Sigmoid colon (tissue), 7 donors: ENCODE results near the gene CAPRIN1. TPM values are rescaled to one million over a fixed set of nuclear protein-coding genes. Genes with fewer than 3 reads are reported as not detected.
"Not testable (repeated sequence)": the region's sequence is repeated elsewhere in the genome, so short reads cannot be mapped to it uniquely, and the experiment has no call there.

ENCODE experiments used
- DNase-seq: peaks from one replicate; pipeline ENCODE4 v3.0.0-alpha.2; 2019
- H3K27ac ChIP-seq, 4 donors: fragments of 200-600 bp; sonication (generic); one replicate each; pipeline ENCODE4 v1.5.1; 2016 to 2019; ENCODE audit warnings: mild to moderate bottlenecking in 1 of 4
- H3K27me3 ChIP-seq, 3 donors: fragments of 200-600 bp; sonication (generic); one replicate each; pipeline ENCODE4 v1.5.1; 2019; ENCODE audit warnings: mild to moderate bottlenecking in 1 of 3
- H3K36me3 ChIP-seq, 4 donors: fragments of 200-600 bp; sonication (generic); one replicate each; pipeline ENCODE4 v1.5.1; 2016 to 2019
- H3K4me1 ChIP-seq, 4 donors: fragments of 200-600 bp; sonication (generic); one replicate each; pipeline ENCODE4 v1.5.1; 2017 to 2019
- H3K4me3 ChIP-seq, 4 donors: fragments of 200-600 bp; sonication (generic); one replicate each; pipeline ENCODE4 v1.5.1; 2017 to 2019; ENCODE audit warnings: mild to moderate bottlenecking in 2 of 4, moderate library complexity in 1 of 4
- H3K9me3 ChIP-seq, 4 donors: fragments of 200-600 bp in 3 of 4; sonication (generic) in 3 of 4; one replicate each; pipeline versions ENCODE4 v1.5.1 to v1.6.1; 2013 to 2019
- CTCF ChIP-seq, 4 experiments: fragments of 450-650 bp in 3 of 4; fragments of 200-600 bp in 1 of 4; IDR thresholded peaks; one replicate each; pipeline ENCODE4 v1.5.1; 2016 to 2019; ENCODE audit warnings: antibody characterized with exemption in 4 of 4, mild to moderate bottlenecking in 3 of 4, moderate library complexity in 2 of 4
- EP300 ChIP-seq, 4 donors: sonication (generic); formaldehyde crosslinking; IDR thresholded peaks; one replicate each; pipeline ENCODE4 v1.6.1; 2017; ENCODE audit warnings: antibody characterized with exemption in 4 of 4
- POLR2A ChIP-seq, 2 donors: fragments of 450-650 bp; IDR thresholded peaks; one replicate each; pipeline ENCODE4 v1.6.1; 2016; ENCODE audit warnings: antibody characterized with exemption in 2 of 2, mild to moderate bottlenecking in 2 of 2, moderate library complexity in 2 of 2
- POLR2AphosphoS5 ChIP-seq, 4 donors: sonication (generic); formaldehyde crosslinking; IDR thresholded peaks; one replicate each; pipeline ENCODE4 v1.6.1; 2017; ENCODE audit warnings: antibody characterized with exemption in 4 of 4
- WGBS, 2 donors: extraction: QIAGEN DNeasy Blood & Tissue Kit; methylation state at CpG; one replicate each; pipeline ENCODE4 v1.1.7; 2013; 5-methylcytosine and 5-hydroxymethylcytosine counted together
- intact Hi-C: fragments of 100-400 bp; cut with DNase I; formaldehyde crosslinking; loops from one replicate; pipeline ENCODE4 v1.15.1; 2023
- polyA plus RNA-seq, 3 donors: library from polyadenylated mRNA; stranded (reverse); fragments of 200-250 nt; gene quantifications; one replicate each; pipeline ENCODE4 v1.2.3, GENCODE V29; 2013
- total RNA-seq, 4 donors: library from RNA; depleted of rRNA; stranded (reverse); fragments of >200 nt; gene quantifications; one replicate each; pipeline ENCODE4 v1.1.0, GENCODE V29; 2016
- donor health status: healthy with polysubstance abuse.
- donor health status: Bipolar disorder and iron deficiency.
- donor health status: healthy.

The CAPRIN1 gene
- total and polyA plus RNA-seq, 7 donors: 63.1 to 118 (median 107) TPM

GRCh38 chr11:34063061-34063795, 11.7 kb downstream of the CAPRIN1 start:
- no peak overlapping the region for H3K4me3 ChIP-seq
- H3K27ac ChIP-seq: no peak overlapping the region
- H3K27me3 ChIP-seq: no peaks in the 10 kb centered on the region
- 57 to 81% methylated on average over 2 of the region's 2 CpGs for WGBS, 2 donors
- intact Hi-C loops: no loop called here
- peaks cover 0 to 82% (median 58%) of the 10 kb centered on the region in 4 donors for H3K4me1 ChIP-seq
- TF ChIP-seq POLR2A (IDR thresholded peaks at IDR 0.05) (no peak), POLR2AphosphoS5 (IDR thresholded peaks at IDR 0.05) (no peak), CTCF (IDR thresholded peaks at IDR 0.05) (no peak), EP300 (IDR thresholded peaks at IDR 0.05) (no peak)
- H3K9me3 ChIP-seq: no peaks in the 10 kb centered on the region
- no peak for DNase-seq
- peaks cover 0 to 8% (median 2%) of the 10 kb centered on the region in 4 donors for H3K36me3 ChIP-seq

GRCh38 chr11:34064291-34064690, 12.8 kb downstream of the CAPRIN1 start:
- no peak for DNase-seq
- 84 to 85% methylated on average over 2 of the region's 2 CpGs for WGBS, 2 donors
- H3K27ac ChIP-seq: no peak overlapping the region
- intact Hi-C loops: no loop called here
- TF ChIP-seq EP300 (IDR thresholded peaks at IDR 0.05): no peak
- no peak for TF ChIP-seq POLR2A (IDR thresholded peaks at IDR 0.05)
- H3K9me3 ChIP-seq: no peaks in the 10 kb centered on the region
- peaks cover 0 to 79% (median 54%) of the 10 kb centered on the region in 4 donors for H3K4me1 ChIP-seq
- peaks cover 0 to 8% (median 2%) of the 10 kb centered on the region in 4 donors for H3K36me3 ChIP-seq
- no peak overlapping the region for H3K4me3 ChIP-seq
- no peaks in the 10 kb centered on the region for H3K27me3 ChIP-seq

GRCh38 chr11:34065505-34066203, 14.1 kb downstream of the CAPRIN1 start:
- no peak for DNase-seq
- WGBS, 2 donors: 86 to 90% methylated on average over 6 of the region's 6 CpGs
- peaks cover 0 to 76% (median 54%) of the 10 kb centered on the region in 4 donors for H3K4me1 ChIP-seq
- no peaks in the 10 kb centered on the region for H3K27me3 ChIP-seq
- no peaks in the 10 kb centered on the region for H3K9me3 ChIP-seq
- TF ChIP-seq POLR2AphosphoS5 (IDR thresholded peaks at IDR 0.05) (no peak), CTCF (IDR thresholded peaks at IDR 0.05) (no peak), EP300 (IDR thresholded peaks at IDR 0.05) (no peak)
- no peak overlapping the region for H3K4me3 ChIP-seq
- peaks cover 0 to 8% (median 2%) of the 10 kb centered on the region in 4 donors for H3K36me3 ChIP-seq
- H3K27ac ChIP-seq: no peak overlapping the region
- intact Hi-C loops: no loop called here

GRCh38 chr11:34066766-34067165, 15.2 kb downstream of the CAPRIN1 start:
- H3K4me1 ChIP-seq: peaks cover 0 to 67% (median 49%) of the 10 kb centered on the region in 4 donors
- 79 to 88% methylated on average over 8 of the region's 8 CpGs for WGBS, 2 donors
- intact Hi-C loops: not testable (repeated sequence)

GRCh38 chr11:34067383-34068065, 16.0 kb downstream of the CAPRIN1 start:
- peaks cover 0 to 67% (median 49%) of the 10 kb centered on the region in 4 donors for H3K4me1 ChIP-seq

More at GRCh38 chr11:34066766-34067165, 15.2 kb downstream of the CAPRIN1 start:
- H3K27me3 ChIP-seq, H3K27ac ChIP-seq, H3K9me3 ChIP-seq, H3K36me3 ChIP-seq, H3K4me3 ChIP-seq, DNase-seq: not testable (repeated sequence)

More at GRCh38 chr11:34067383-34068065, 16.0 kb downstream of the CAPRIN1 start:
- no peak for DNase-seq
- no peaks in the 10 kb centered on the region for H3K27me3 ChIP-seq
- H3K9me3 ChIP-seq: no peaks in the 10 kb centered on the region
- no peak overlapping the region for H3K27ac ChIP-seq
- WGBS, 2 donors: 84 to 85% methylated on average over 7 of the region's 7 CpGs
- no peak for TF ChIP-seq CTCF (IDR thresholded peaks at IDR 0.05)
- TF ChIP-seq EP300 (IDR thresholded peaks at IDR 0.05): no peak
- TF ChIP-seq POLR2A (IDR thresholded peaks at IDR 0.05): no peak
- no peak for TF ChIP-seq POLR2AphosphoS5 (IDR thresholded peaks at IDR 0.05)
- peaks cover 1 to 10% (median 4%) of the 10 kb centered on the region in 4 donors for H3K36me3 ChIP-seq
- intact Hi-C loops: no loop called here
- H3K4me3 ChIP-seq: no peak overlapping the region
